ENCODE results near the gene NAA60. TPM values are rescaled to one million over a fixed set of nuclear protein-coding genes. Genes with fewer than 3 reads are reported as not detected.

Gene NAA60
- total and polyA plus RNA-seq, 4 donors = 11.3 to 41.3 (median 25.6) TPM

DNA sequence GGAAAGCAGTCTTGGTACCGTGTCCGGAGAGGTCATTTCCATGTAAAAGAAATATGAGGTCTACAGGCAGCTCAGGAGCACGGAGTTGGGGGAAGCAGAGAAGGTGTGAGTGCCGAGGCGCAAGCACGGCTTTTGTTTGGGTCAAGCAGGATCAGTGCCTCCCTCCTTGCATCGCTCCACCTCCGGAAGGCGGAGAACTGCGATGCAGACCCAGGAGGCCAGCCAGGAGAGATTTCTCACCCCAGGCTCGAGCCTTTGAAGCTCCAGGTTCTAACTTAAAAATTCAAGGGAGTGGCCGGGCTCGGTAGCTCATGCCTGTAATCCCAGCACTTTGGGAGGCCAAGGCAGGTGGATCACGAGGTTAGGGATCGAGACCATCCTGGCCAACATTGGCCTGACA lies 25.0 kb downstream of the NAA60 start:
- Histone ChIP-seq H3K27me3 (ENCODE audit: control insufficient read depth in 4 of 4, insufficient read depth in 4 of 4, low read length in 3 of 4) (no peaks in the 10 kb centered on the region), H3K27ac (ENCODE audit: low read depth in 1 of 2, low read length in 2 of 2) (no peak overlapping the region), H3K9me3 (ENCODE audit: control insufficient read depth in 4 of 4, low read length in 3 of 4) (no peaks in the 10 kb centered on the region), H3K4me3 (ENCODE audit: low read depth in 1 of 3, low read length in 3 of 3) (no peak overlapping the region), H3K9ac (ENCODE audit: low read depth in 1 of 2, low read length in 2 of 2) (no peak overlapping the region), H3K4me1 (ENCODE audit: control insufficient read depth in 4 of 4, insufficient read depth in 4 of 4, low read length in 3 of 4) (peaks cover 7 to 24% (median 15%) of the 10 kb centered on the region in 4 donors), H3K36me3 (ENCODE audit: control insufficient read depth in 4 of 4, insufficient read depth in 3 of 4, low read depth in 1 of 4, low read length in 3 of 4) (peaks cover 0 to 8% (median 3%) of the 10 kb centered on the region in 4 donors)
- DNase-seq (ENCODE audit: low spot score) = no peak
- TF ChIP-seq, protein P1, sequence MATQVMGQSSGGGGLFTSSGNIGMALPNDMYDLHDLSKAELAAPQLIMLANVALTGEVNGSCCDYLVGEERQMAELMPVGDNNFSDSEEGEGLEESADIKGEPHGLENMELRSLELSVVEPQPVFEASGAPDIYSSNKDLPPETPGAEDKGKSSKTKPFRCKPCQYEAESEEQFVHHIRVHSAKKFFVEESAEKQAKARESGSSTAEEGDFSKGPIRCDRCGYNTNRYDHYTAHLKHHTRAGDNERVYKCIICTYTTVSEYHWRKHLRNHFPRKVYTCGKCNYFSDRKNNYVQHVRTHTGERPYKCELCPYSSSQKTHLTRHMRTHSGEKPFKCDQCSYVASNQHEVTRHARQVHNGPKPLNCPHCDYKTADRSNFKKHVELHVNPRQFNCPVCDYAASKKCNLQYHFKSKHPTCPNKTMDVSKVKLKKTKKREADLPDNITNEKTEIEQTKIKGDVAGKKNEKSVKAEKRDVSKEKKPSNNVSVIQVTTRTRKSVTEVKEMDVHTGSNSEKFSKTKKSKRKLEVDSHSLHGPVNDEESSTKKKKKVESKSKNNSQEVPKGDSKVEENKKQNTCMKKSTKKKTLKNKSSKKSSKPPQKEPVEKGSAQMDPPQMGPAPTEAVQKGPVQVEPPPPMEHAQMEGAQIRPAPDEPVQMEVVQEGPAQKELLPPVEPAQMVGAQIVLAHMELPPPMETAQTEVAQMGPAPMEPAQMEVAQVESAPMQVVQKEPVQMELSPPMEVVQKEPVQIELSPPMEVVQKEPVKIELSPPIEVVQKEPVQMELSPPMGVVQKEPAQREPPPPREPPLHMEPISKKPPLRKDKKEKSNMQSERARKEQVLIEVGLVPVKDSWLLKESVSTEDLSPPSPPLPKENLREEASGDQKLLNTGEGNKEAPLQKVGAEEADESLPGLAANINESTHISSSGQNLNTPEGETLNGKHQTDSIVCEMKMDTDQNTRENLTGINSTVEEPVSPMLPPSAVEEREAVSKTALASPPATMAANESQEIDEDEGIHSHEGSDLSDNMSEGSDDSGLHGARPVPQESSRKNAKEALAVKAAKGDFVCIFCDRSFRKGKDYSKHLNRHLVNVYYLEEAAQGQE (IDR thresholded peaks at IDR 0.05) = no peak
- TF ChIP-seq, protein P2, sequence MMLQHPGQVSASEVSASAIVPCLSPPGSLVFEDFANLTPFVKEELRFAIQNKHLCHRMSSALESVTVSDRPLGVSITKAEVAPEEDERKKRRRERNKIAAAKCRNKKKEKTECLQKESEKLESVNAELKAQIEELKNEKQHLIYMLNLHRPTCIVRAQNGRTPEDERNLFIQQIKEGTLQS (IDR thresholded peaks at IDR 0.05) = no peak
- TF ChIP-seq JUND (IDR thresholded peaks at IDR 0.05) (no peak), HNF4G (IDR thresholded peaks at IDR 0.05) (no peak), GABPA (IDR thresholded peaks at IDR 0.05 in 1 of 2, conservative IDR thresholded peaks at IDR 0.05 in 1 of 2) (no peak), NR2F2 (IDR thresholded peaks at IDR 0.05) (no peak), RXRA (IDR thresholded peaks at IDR 0.05) (no peak), YY1 (IDR thresholded peaks at IDR 0.05) (no peak), RAD21 (IDR thresholded peaks at IDR 0.05) (no peak), TAF1 (conservative IDR thresholded peaks at IDR 0.05) (no peak), FOXA1 (IDR thresholded peaks at IDR 0.05) (no peak), EGR1 (IDR thresholded peaks at IDR 0.05; ENCODE audit: low read depth in 2 of 2) (no peak), HNF4A (conservative IDR thresholded peaks at IDR 0.05) (no peak), SP1 (IDR thresholded peaks at IDR 0.05) (no peak)
- TF ChIP-seq, protein P3, sequence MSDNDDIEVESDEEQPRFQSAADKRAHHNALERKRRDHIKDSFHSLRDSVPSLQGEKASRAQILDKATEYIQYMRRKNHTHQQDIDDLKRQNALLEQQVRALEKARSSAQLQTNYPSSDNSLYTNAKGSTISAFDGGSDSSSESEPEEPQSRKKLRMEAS (IDR thresholded peaks at IDR 0.05) = no peak
- TF ChIP-seq, protein P4, sequence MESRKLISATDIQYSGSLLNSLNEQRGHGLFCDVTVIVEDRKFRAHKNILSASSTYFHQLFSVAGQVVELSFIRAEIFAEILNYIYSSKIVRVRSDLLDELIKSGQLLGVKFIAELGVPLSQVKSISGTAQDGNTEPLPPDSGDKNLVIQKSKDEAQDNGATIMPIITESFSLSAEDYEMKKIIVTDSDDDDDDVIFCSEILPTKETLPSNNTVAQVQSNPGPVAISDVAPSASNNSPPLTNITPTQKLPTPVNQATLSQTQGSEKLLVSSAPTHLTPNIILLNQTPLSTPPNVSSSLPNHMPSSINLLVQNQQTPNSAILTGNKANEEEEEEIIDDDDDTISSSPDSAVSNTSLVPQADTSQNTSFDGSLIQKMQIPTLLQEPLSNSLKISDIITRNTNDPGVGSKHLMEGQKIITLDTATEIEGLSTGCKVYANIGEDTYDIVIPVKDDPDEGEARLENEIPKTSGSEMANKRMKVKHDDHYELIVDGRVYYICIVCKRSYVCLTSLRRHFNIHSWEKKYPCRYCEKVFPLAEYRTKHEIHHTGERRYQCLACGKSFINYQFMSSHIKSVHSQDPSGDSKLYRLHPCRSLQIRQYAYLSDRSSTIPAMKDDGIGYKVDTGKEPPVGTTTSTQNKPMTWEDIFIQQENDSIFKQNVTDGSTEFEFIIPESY (IDR thresholded peaks at IDR 0.05) = no peak
- TF ChIP-seq, protein P5, sequence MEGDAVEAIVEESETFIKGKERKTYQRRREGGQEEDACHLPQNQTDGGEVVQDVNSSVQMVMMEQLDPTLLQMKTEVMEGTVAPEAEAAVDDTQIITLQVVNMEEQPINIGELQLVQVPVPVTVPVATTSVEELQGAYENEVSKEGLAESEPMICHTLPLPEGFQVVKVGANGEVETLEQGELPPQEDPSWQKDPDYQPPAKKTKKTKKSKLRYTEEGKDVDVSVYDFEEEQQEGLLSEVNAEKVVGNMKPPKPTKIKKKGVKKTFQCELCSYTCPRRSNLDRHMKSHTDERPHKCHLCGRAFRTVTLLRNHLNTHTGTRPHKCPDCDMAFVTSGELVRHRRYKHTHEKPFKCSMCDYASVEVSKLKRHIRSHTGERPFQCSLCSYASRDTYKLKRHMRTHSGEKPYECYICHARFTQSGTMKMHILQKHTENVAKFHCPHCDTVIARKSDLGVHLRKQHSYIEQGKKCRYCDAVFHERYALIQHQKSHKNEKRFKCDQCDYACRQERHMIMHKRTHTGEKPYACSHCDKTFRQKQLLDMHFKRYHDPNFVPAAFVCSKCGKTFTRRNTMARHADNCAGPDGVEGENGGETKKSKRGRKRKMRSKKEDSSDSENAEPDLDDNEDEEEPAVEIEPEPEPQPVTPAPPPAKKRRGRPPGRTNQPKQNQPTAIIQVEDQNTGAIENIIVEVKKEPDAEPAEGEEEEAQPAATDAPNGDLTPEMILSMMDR (IDR thresholded peaks at IDR 0.05; ENCODE audit: low read depth, low read length, missing input control) = no peak
- WGBS = 87% methylated on average over 15 of the region's 15 CpGs

Data from liver (tissue), 9 donors.